Activated naive CD8-positive, alpha-beta T cell treated with anti-CD3 and anti-CD28 coated beads, Interleukin-2, amount 50 U/mL, for 24 hours (primary cell): ENCODE measurements around the gene INPP5F.
A peak's percentile ranks its signal among the peaks of the same experiment; 100 is the strongest.
"Not testable (repeated sequence)": the region's sequence is repeated elsewhere in the genome, so short reads cannot be mapped to it uniquely, and the experiment has no call there.

Experiments
- ATAC-seq: fragments of 150-1000 bp; cut with Tn5 transposase; one replicate; pipeline ENCODE4 v1.10.0; 2021
- DNase-seq: peaks from one replicate; pipeline ENCODE4 v3.0.0; 2021
- H3K27ac Mint-ChIP-seq: one replicate; pipeline ENCODE4 v1.8.0; 2021; ENCODE audit warnings: mild to moderate bottlenecking, mixed read lengths
- H3K27me3 Mint-ChIP-seq: one replicate; pipeline ENCODE4 v1.8.0; 2021; ENCODE audit warnings: mixed read lengths
- H3K36me3 Mint-ChIP-seq: one replicate; pipeline ENCODE4 v1.8.0; 2021; ENCODE audit warnings: low read depth, mixed read lengths
- H3K4me1 Mint-ChIP-seq: one replicate; pipeline ENCODE4 v1.8.0; 2021; ENCODE audit warnings: mixed read lengths
- H3K4me3 Mint-ChIP-seq: one replicate; pipeline ENCODE4 v1.8.0; 2021; ENCODE audit warnings: mild to moderate bottlenecking, moderate library complexity, mixed read lengths
- H3K9me3 Mint-ChIP-seq: one replicate; pipeline ENCODE4 v1.8.0; 2021; ENCODE audit warnings: mixed read lengths

Gene INPP5F

GRCh38 chr10:119860866-119861607 lies 135.2 kb downstream of the INPP5F start:
- ATAC-seq (no peak), DNase-seq (no peak)
- peaks cover 33% of the 10 kb centered on the region for H3K36me3 Mint-ChIP-seq
- H3K27me3 Mint-ChIP-seq, result no peaks in the 10 kb centered on the region
- H3K9me3 Mint-ChIP-seq, result peaks cover 6% of the 10 kb centered on the region
- no peak overlapping the region for H3K27ac Mint-ChIP-seq
- H3K4me3 Mint-ChIP-seq, result no peak overlapping the region
- peaks cover 44% of the 10 kb centered on the region for H3K4me1 Mint-ChIP-seq

GRCh38 chr10:119862524-119862923 lies 136.7 kb downstream of the INPP5F start:
- ATAC-seq, result no peak
- no peaks in the 10 kb centered on the region for H3K27me3 Mint-ChIP-seq
- H3K36me3 Mint-ChIP-seq, result peaks cover 35% of the 10 kb centered on the region
- no peak overlapping the region for H3K4me3 Mint-ChIP-seq
- H3K4me1 Mint-ChIP-seq, result peaks cover 49% of the 10 kb centered on the region
- no peak for DNase-seq
- H3K27ac Mint-ChIP-seq, result no peak overlapping the region
- H3K9me3 Mint-ChIP-seq, result peaks cover 6% of the 10 kb centered on the region

GRCh38 chr10:119863951-119864565 lies 138.2 kb downstream of the INPP5F start:
- peaks cover 6% of the 10 kb centered on the region for H3K9me3 Mint-ChIP-seq
- no peaks in the 10 kb centered on the region for H3K27me3 Mint-ChIP-seq
- DNase-seq (no peak), ATAC-seq (no peak)
- H3K4me3 Mint-ChIP-seq, result no peak overlapping the region
- peak overlapping the region; percentile 57 for H3K27ac Mint-ChIP-seq
- peaks cover 61% of the 10 kb centered on the region for H3K4me1 Mint-ChIP-seq
- peaks cover 39% of the 10 kb centered on the region for H3K36me3 Mint-ChIP-seq

GRCh38 chr10:119865699-119866240 lies 139.9 kb downstream of the INPP5F start:
- ATAC-seq (no peak), DNase-seq (no peak)
- no peak overlapping the region for H3K4me3 Mint-ChIP-seq
- no peak overlapping the region for H3K27ac Mint-ChIP-seq
- H3K27me3 Mint-ChIP-seq, result no peaks in the 10 kb centered on the region
- peaks cover 67% of the 10 kb centered on the region for H3K4me1 Mint-ChIP-seq
- peaks cover 38% of the 10 kb centered on the region for H3K36me3 Mint-ChIP-seq
- H3K9me3 Mint-ChIP-seq, result peaks cover 6% of the 10 kb centered on the region

GRCh38 chr10:119867317-119867716 lies 141.5 kb downstream of the INPP5F start:
- Mint-ChIP-seq H3K4me3 (no peak overlapping the region), H3K9me3 (peaks cover 6% of the 10 kb centered on the region), H3K36me3 (peaks cover 44% of the 10 kb centered on the region), H3K27ac (no peak overlapping the region), H3K27me3 (no peaks in the 10 kb centered on the region), H3K4me1 (peaks cover 63% of the 10 kb centered on the region)
- DNase-seq (no peak), ATAC-seq (no peak)

- Mint-ChIP-seq H3K4me3 (peak overlapping the region; percentile 37), H3K4me1 (peaks cover 58% of the 10 kb centered on the region), H3K36me3 (peaks cover 36% of the 10 kb centered on the region)
- not testable (repeated sequence) for H3K27me3 Mint-ChIP-seq, DNase-seq, H3K9me3 Mint-ChIP-seq, H3K27ac Mint-ChIP-seq, ATAC-seq
Observed at GRCh38 chr10:119869398-119869797, 143.5 kb downstream of the INPP5F start.

- Mint-ChIP-seq H3K27ac (peak overlapping the region; percentile 88), H3K36me3 (peaks cover 20% of the 10 kb centered on the region), H3K4me3 (peak overlapping the region; percentile 93), H3K4me1 (peaks cover 47% of the 10 kb centered on the region), H3K27me3 (no peaks in the 10 kb centered on the region), H3K9me3 (no peaks in the 10 kb centered on the region)
- DNase-seq (peak; percentile 62), ATAC-seq (peak; percentile 20)
Observed at GRCh38 chr10:119871881-119872609, 146.2 kb downstream of the INPP5F start.

- Mint-ChIP-seq H3K4me1 (peaks cover 44% of the 10 kb centered on the region), H3K9me3 (no peaks in the 10 kb centered on the region), H3K4me3 (peak within 1 kb of the TSS; percentile 93), H3K36me3 (peaks cover 17% of the 10 kb centered on the region), H3K27me3 (no peaks in the 10 kb centered on the region), H3K27ac (peak within 1 kb of the TSS; percentile 91)
- peak; percentile 2 for ATAC-seq
- no peak for DNase-seq
Observed at GRCh38 chr10:119872610-119872859, 146.7 kb downstream of the INPP5F start, which contains the start of gene MCMBP. TSS of gene MCMBP (minus strand) at chr10:119872843. CDS start at chr10:119872584, 259 bp downstream.

- ATAC-seq (peak; percentile 95), DNase-seq (peak; percentile 90)
- no peaks in the 10 kb centered on the region for H3K27me3 Mint-ChIP-seq
- H3K4me1 Mint-ChIP-seq, result peaks cover 41% of the 10 kb centered on the region
- peak overlapping the region; percentile 83 for H3K4me3 Mint-ChIP-seq
- peaks cover 14% of the 10 kb centered on the region for H3K36me3 Mint-ChIP-seq
- H3K9me3 Mint-ChIP-seq, result no peaks in the 10 kb centered on the region
- H3K27ac Mint-ChIP-seq, result peak overlapping the region; percentile 91
Observed at GRCh38 chr10:119872860-119873681, 147.2 kb downstream of the INPP5F start.

- H3K36me3 Mint-ChIP-seq, result no peaks in the 10 kb centered on the region
- ATAC-seq (no peak), DNase-seq (no peak)
- no peaks in the 10 kb centered on the region for H3K27me3 Mint-ChIP-seq
- peaks cover 6% of the 10 kb centered on the region for H3K4me1 Mint-ChIP-seq
- no peaks in the 10 kb centered on the region for H3K9me3 Mint-ChIP-seq
- H3K4me3 Mint-ChIP-seq, result no peak overlapping the region
- no peak overlapping the region for H3K27ac Mint-ChIP-seq
Observed at GRCh38 chr10:119878524-119878923, 152.7 kb downstream of the INPP5F start.
